ENCODE measurements around the gene ADAMTS16. TPM values are rescaled to one million over a fixed set of nuclear protein-coding genes. Genes with fewer than 3 reads are reported as not detected.

ADAMTS16 gene
- total RNA-seq, 1 experiment from 2014 or later: 0.11 TPM

GRCh38 chr5:5289537-5289936 lies 149.4 kb downstream of the ADAMTS16 start:
- intact Hi-C loops (cut with micrococcal nuclease; ENCODE audit: unreplicated experiment): no loop called here
- no peak overlapping the region for H3K4me3 Mint-ChIP-seq (ENCODE audit: unreplicated experiment)
- DNase-seq: no peak
- H3K9me3 ChIP-seq: no peaks in the 10 kb centered on the region
- no peaks in the 10 kb centered on the region for H3K36me3 Mint-ChIP-seq (ENCODE audit: insufficient read depth, unreplicated experiment)
- H3K27me3 Mint-ChIP-seq (ENCODE audit: insufficient read depth, unreplicated experiment): peaks cover 4% of the 10 kb centered on the region
- no peaks in the 10 kb centered on the region for H3K4me1 ChIP-seq
- no peaks in the 10 kb centered on the region for H3K4me1 Mint-ChIP-seq (ENCODE audit: low read depth, unreplicated experiment)
- no peaks in the 10 kb centered on the region for H3K36me3 ChIP-seq (ENCODE audit: control insufficient read depth, insufficient read depth, low read length)
- CTCF ChIA-PET: no interaction called here
- no peak overlapping the region for H3K4me3 ChIP-seq (ENCODE audit: low read depth, low read length)
- POLR2A ChIA-PET: no interaction called here
- no peaks in the 10 kb centered on the region for H3K27me3 ChIP-seq (replicated peaks; ENCODE audit: control insufficient read depth, insufficient read depth, low read length)
- H3K9me3 Mint-ChIP-seq (ENCODE audit: unreplicated experiment): peaks cover under 1% of the 10 kb centered on the region
- H3K27ac Mint-ChIP-seq (ENCODE audit: unreplicated experiment): no peak overlapping the region
- TF ChIP-seq CTCF (IDR thresholded peaks at IDR 0.05; ENCODE audit: insufficient read depth in 1 of 2, low read depth in 1 of 2, low read length in 1 of 2, severe bottlenecking in 1 of 2, unreplicated experiment in 1 of 2): no peak
- no TSS peak for BruUV-seq (replicated peaks)

GRCh38 chr5:5290674-5291334 lies 150.7 kb downstream of the ADAMTS16 start:
- CTCF ChIA-PET: no interaction called here
- H3K4me3 Mint-ChIP-seq (ENCODE audit: unreplicated experiment): no peak overlapping the region

GRCh38 chr5:5291357-5291756 lies 151.2 kb downstream of the ADAMTS16 start:
- Histone ChIP-seq H3K4me3 (ENCODE audit: low read depth, low read length) (no peak overlapping the region), H3K36me3 (ENCODE audit: control insufficient read depth, insufficient read depth, low read length) (no peaks in the 10 kb centered on the region), H3K27me3 (replicated peaks; ENCODE audit: control insufficient read depth, insufficient read depth, low read length) (no peaks in the 10 kb centered on the region), H3K4me1 (no peaks in the 10 kb centered on the region), H3K9me3 (no peaks in the 10 kb centered on the region)
- intact Hi-C loops (cut with micrococcal nuclease; ENCODE audit: unreplicated experiment): no loop called here
- ChIA-PET CTCF (no interaction called here), POLR2A (no interaction called here)
- Mint-ChIP-seq H3K27ac (ENCODE audit: unreplicated experiment) (no peak overlapping the region), H3K4me3 (ENCODE audit: unreplicated experiment) (no peak overlapping the region), H3K27me3 (ENCODE audit: insufficient read depth, unreplicated experiment) (peaks cover 4% of the 10 kb centered on the region), H3K36me3 (ENCODE audit: insufficient read depth, unreplicated experiment) (no peaks in the 10 kb centered on the region), H3K9me3 (ENCODE audit: unreplicated experiment) (no peaks in the 10 kb centered on the region), H3K4me1 (ENCODE audit: low read depth, unreplicated experiment) (no peaks in the 10 kb centered on the region)
- DNase-seq: no peak
- no TSS peak for BruUV-seq (replicated peaks)
- TF ChIP-seq CTCF (IDR thresholded peaks at IDR 0.05; ENCODE audit: insufficient read depth in 1 of 2, low read depth in 1 of 2, low read length in 1 of 2, severe bottlenecking in 1 of 2, unreplicated experiment in 1 of 2): no peak

More at GRCh38 chr5:5290674-5291334, 150.7 kb downstream of the ADAMTS16 start:
- no peaks in the 10 kb centered on the region for H3K9me3 Mint-ChIP-seq (ENCODE audit: unreplicated experiment)
- H3K27me3 Mint-ChIP-seq (ENCODE audit: insufficient read depth, unreplicated experiment): peaks cover 4% of the 10 kb centered on the region
- intact Hi-C loops (cut with micrococcal nuclease; ENCODE audit: unreplicated experiment): no loop called here
- H3K4me1 ChIP-seq: no peaks in the 10 kb centered on the region
- TF ChIP-seq CTCF (IDR thresholded peaks at IDR 0.05; ENCODE audit: insufficient read depth in 1 of 2, low read depth in 1 of 2, low read length in 1 of 2, severe bottlenecking in 1 of 2, unreplicated experiment in 1 of 2): no peak
- H3K4me1 Mint-ChIP-seq (ENCODE audit: low read depth, unreplicated experiment): no peaks in the 10 kb centered on the region
- H3K4me3 ChIP-seq (ENCODE audit: low read depth, low read length): no peak overlapping the region
- DNase-seq: no peak
- H3K36me3 ChIP-seq (ENCODE audit: control insufficient read depth, insufficient read depth, low read length): no peaks in the 10 kb centered on the region
- no peaks in the 10 kb centered on the region for H3K9me3 ChIP-seq
- H3K27ac Mint-ChIP-seq (ENCODE audit: unreplicated experiment): no peak overlapping the region
- BruUV-seq (replicated peaks): no TSS peak
- H3K27me3 ChIP-seq (replicated peaks; ENCODE audit: control insufficient read depth, insufficient read depth, low read length): no peaks in the 10 kb centered on the region
- POLR2A ChIA-PET: no interaction called here
- H3K36me3 Mint-ChIP-seq (ENCODE audit: insufficient read depth, unreplicated experiment): no peaks in the 10 kb centered on the region

Data from Caco-2 (cell line).